GM18907 (cell line): ENCODE results near the gene TOR1A.
"Not testable (repeated sequence)": the region's sequence is repeated elsewhere in the genome, so short reads cannot be mapped to it uniquely, and the experiment has no call there.

Source experiments
- ATAC-seq: cut with Tn5 transposase; IDR thresholded peaks from one replicate; pipeline ENCODE4 v1.9.1; 2021; ENCODE audit warnings: mild to moderate bottlenecking, moderate library complexity; ENCODE audit not compliant: unreplicated experiment

TOR1A gene

GRCh38 chr9:129822898-129823541 is 916 bp downstream of the TOR1A start:
- ATAC-seq = no peak

DNA sequence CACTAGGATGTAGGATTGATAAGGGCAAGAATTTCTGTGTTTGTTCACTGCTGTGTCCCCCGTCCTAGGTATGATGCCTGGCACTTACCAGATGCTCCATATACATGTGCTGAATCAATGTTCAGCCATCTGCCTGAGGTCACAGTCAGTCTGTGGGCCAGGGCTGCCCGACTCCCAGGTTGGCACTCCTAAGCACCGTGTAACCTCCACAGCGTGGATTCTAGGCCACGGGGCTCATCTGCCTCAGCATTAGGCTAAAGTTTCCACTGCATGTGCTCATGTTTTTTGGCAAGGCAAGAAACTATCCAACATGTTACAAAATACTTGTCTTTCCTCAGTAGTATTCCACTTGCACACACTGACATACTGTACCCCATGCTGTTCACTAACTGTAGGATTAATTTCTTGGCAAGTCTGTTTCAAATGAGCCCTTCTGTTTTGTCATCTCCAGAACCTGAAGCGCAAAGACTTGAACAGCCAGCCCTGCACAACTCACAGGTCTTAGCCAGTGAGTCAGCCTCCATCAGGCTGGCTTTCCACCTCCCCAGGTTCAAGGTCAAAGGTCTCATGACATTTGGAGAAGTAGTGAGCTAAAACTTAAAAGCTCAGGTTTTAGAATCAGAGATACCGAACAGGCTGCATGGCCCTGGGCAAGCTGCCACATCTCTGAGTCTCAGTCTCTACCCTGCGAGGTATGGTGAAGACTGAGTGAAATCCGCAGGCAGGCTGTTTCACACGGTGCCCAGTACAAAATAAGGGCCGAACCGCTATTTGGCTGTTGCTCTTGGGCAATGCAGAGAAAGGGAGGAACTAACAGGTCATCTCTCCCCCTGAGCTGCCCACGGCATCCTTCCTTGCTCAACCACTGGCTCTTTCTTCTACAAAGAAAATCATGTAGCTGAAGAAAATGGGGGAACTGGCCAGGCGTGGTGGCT is 7.2 kb downstream of the TOR1A start:
- ATAC-seq = no peak

DNA sequence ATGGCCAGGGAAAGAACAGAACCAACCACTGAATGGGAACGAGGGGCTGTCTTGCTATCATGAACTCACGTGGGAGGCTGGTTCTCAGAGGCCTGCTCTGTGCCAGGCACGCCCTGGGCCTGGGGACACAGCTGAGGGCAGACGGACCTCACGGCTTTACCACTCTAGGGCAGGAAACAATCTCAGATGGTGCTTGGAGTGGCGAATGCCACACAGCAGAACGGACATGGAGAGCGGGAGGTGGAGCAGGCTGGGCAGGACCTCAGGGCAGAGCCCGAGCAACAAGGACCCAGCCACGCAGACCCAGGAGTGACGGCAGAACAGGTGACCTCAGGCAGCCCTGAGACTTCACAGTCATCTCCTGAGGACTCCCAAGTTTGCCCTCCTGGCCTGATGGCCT is 8.7 kb downstream of the TOR1A start:
- ATAC-seq = no peak

- no peak for ATAC-seq
Observed at GRCh38 chr9:129814432-129815223, 9.3 kb downstream of the TOR1A start.

GRCh38 chr9:129813661-129814060 is 10.3 kb downstream of the TOR1A start:
- ATAC-seq = no peak

DNA sequence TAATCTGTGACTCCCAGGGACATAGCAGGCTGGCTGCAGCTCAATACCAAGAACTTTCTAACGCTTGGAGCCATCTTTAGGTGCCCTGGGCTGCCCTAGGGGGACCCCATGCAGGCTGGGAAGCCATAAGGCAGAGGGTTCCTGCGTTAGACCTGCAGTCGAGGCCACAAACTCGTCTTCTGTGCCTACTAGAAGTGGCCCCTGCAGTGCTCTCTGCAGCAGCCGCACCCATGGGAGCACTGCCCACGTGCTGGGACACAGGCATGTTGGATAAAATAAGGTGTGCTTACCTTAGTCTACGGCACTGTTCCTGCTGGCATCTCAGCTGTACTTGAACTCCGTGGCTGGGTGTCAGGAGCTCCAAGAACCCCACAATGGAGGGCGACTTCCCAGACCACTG is 11.6 kb downstream of the TOR1A start:
- no peak for ATAC-seq

- no peak for ATAC-seq
Observed at GRCh38 chr9:129811967-129812363, 12.0 kb downstream of the TOR1A start.

GRCh38 chr9:129810788-129811187 is 13.1 kb downstream of the TOR1A start:
- no peak for ATAC-seq

GRCh38 chr9:129810116-129810515 is 13.8 kb downstream of the TOR1A start:
- no peak for ATAC-seq

DNA sequence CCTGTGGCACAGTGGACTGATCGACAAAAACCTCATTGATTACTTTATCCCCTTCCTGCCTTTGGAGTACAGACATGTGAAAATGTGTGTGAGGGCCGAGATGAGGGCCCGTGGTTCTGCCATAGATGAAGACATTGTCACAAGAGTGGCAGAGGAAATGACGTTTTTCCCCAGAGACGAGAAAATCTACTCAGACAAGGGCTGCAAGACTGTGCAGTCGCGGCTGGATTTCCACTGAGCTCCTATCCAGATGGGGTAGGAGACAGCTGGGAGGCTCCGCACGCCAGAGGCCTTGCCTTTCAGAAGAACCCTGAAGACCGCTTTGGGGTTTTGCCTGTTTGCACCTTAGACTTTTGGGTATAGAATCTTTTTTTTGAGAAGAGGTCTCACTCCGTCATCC is 14.6 kb downstream of the TOR1A start:
- ATAC-seq = no peak

GRCh38 chr9:129806061-129806460 is 17.9 kb downstream of the TOR1A start:
- no peak for ATAC-seq

DNA sequence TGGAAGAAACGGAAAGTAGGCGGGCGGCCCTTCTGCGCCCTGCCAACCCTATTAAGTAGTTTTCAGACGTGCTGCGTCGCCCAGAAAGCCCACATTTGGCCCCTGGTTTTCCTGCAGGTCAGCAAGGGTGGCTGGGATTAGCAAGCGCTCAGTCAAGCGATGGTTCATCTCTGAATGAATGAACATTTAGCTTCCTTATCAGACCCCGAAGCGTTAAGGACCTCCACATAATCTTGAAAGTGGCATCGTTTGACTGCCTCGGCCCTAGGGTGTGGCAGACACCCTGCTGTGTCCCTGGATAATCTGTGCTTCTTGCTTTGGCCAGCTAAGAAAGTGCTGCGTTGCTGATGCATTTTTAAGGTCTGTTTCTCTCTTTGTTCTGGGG is 20.3 kb downstream of the TOR1A start:
- no peak for ATAC-seq

DNA sequence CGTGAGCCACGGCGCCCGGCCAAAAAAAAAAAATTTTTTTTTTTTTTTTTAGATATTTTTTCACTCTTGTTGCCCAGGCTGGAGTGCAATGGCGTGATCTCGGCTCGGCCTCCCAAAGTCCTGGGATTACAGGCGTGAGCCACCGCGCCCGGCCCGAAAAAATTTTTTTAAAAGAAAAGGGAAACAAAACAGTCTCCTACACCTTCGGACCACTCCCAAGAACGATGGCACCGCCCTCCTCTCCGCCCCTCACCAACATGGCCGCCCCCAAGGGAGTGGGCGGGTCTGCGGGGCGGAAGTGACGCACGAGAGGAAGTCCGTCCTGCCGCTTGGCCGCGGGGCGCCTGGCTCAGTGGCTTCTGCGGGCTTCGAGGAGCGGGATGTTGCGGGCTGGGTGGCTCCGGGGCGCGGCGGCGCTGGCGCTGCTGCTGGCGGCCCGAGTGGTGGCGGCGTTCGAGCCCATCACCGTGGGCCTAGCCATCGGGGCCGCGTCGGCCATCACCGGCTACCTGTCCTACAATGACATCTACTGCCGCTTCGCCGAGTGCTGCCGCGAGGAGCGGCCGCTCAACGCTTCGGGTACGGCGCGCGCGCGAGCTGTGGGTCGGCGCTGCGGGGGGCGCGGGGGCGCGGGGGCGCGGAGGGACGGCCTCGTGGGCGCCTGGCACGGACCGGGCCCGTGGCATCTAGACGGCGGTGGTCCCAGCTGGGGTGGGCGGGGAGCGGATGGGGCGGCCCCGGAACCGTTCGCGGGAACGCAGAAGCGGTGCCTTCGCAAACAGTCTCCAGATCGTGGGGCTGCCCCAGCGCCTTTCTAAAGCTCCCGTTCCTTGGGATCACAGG is 20.9 kb downstream of the TOR1A start, which contains the start of gene TOR1B:
Gene TOR1B (plus strand): TSS at position 352 of the 843 bp plus-strand sequence. CDS start 29 bp downstream, at position 381.
- ATAC-seq = peak; percentile 90

GRCh38 chr9:129801504-129801903 is 22.4 kb downstream of the TOR1A start:
- no peak for ATAC-seq

DNA sequence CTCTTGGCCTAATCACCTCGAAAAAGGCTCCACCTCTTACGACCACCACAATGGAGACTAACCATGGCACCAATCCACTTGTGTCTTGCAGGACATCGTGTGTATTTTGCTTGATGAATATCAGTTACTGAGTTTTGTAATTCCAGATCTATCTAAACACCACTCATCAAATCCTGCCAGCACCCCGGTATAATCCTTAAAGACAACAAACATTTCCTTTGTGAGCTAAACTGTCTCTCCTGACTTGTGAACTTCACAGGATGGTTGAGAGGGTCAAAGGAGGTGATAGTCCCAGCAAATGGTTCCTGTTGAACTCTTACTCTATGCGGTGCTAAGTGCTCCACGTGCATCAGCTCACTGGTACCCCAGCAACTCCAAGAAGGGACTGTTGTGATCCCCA is 25.0 kb downstream of the TOR1A start:
- ATAC-seq = no peak

- ATAC-seq = not testable (repeated sequence)
Observed at GRCh38 chr9:129796029-129796428, 27.9 kb downstream of the TOR1A start.

DNA sequence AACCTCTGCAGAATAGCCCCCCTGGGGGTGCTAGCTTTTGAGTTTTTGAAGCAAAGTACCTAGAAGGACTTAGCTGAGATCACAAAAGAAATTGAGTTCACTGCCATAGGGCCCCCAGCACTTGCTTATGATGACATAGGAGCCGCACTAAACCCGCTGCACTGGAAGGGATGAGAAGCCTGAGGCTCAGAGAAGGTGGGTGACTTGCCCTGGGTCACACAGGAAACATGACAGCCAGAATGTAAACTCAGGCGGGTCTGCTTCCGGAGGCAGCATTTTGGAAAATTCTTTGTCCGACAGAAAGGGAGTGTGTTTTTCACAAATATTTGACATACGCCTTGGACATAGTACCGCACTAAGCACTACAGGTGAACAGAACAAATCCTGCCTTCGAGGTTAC is 29.4 kb downstream of the TOR1A start:
- no peak for ATAC-seq

DNA sequence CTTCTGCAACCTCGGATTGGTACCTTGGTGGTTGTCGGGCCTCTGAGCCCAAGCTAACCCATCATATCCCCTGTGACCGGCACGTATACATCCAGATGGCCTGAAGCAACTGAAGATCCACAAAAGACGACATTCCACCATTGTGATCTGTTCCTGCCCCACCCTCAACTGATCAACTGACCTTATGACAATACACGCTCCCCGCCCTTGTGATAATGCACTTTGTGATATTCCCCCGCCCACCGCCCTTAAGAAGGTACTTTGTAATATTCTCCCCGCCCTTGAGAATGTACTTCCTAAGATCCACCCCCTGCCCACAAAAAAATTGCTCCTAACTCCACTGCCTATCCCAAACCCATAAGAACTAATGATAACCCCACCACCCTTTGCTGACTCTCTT is 37.5 kb downstream of the TOR1A start:
- ATAC-seq = no peak

- no peak for ATAC-seq
Observed at GRCh38 chr9:129785866-129786265, 38.1 kb downstream of the TOR1A start.

DNA sequence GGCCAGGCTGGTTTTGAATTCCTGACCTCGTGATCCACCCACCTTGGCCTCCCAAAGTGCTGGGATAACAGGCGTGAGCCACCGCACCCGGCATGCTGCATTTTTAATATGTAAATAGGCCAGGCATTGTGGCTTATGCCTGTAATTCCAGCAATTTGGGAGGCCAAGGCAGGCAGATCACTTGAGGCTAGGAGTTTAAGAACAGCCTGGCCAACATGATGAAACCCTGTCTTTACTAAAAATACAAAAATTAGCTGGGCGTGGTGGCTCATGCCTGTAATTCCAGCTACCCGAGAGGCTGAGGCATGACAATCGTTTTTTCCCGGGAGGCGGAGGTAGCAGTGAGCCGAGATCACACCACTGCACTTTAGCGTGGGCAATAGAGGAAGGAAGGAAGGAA is 39.0 kb downstream of the TOR1A start:
- ATAC-seq = not testable (repeated sequence)
